GM23338 (cell line): Measurements from ENCODE around the gene QPCTL.

Source experiments
- CTCF ChIP-seq, 2 experiments: fragments of 200-600 bp in 1 of 2; sonication (generic) in 1 of 2; conservative IDR thresholded peaks; 2 replicates each; pipeline versions ENCODE4 v1.5.1 to v1.6.1; 2016 to 2017; ENCODE audit warnings: antibody characterized with exemption in 2 of 2, low read depth in 2 of 2, mild to moderate bottlenecking in 2 of 2, moderate library complexity in 1 of 2
- EZH2 ChIP-seq: fragments of 200-600 bp; sonication (generic); IDR thresholded peaks from one replicate; pipeline ENCODE4 v1.8.0; 2017; ENCODE audit warnings: antibody characterized with exemption, mild to moderate bottlenecking, low read depth; ENCODE audit not compliant: unreplicated experiment
- EZH2phosphoT487 ChIP-seq: fragments of 200-600 bp; sonication (generic); IDR thresholded peaks from one replicate; pipeline ENCODE4 v1.8.1; 2018; ENCODE audit warnings: antibody characterized with exemption; ENCODE audit not compliant: unreplicated experiment
- POLR2AphosphoS5 ChIP-seq: IDR thresholded peaks from 2 replicates; pipeline ENCODE4 v1.6.1; 2016; ENCODE audit warnings: antibody characterized with exemption, low read depth
- REST ChIP-seq: IDR thresholded peaks from one replicate; pipeline ENCODE4 v1.6.1; 2018; ENCODE audit warnings: antibody characterized with exemption; ENCODE audit not compliant: unreplicated experiment

DNA sequence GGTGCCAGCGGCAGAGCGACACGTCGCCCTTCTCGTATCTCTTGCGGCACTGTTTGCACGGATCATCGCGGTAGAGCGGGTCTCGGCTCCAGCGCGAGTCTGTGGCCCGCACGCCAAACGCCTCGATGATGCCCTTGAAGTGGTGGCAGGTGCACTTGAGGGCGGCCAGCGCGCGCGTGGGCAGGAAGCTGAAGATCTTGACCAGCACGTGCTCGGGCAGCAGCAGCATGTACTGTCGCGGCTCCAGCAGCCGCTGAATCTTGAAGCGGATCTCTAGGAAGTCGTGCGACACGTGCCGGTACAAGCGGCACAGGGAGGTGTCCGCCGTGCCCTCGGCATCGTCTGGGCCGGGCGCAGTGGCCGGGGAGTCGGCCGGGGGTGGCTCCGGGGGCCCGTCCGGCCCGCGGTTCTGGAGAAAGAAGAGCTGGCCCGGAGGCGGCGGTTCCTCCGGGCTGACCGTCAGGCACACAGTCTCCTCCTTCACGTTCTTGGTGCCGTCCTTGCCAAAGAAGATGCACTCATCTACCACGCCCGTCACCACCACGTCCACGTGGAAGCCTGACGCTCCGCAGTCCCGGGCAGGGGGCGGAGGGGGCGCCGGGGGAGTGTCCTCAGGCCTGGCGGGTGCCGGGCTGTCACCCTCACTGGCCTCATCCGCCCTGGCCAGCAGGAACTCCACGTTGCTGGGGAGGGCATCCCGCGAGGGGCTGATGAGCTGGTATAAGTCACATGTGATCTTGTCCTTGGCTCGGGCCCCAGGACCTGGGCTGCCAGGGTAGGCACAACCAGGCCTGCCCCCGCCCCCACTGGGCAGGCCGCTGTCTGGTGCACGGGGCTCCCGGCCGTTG is 19.6 kb downstream of the QPCTL start:
- TF ChIP-seq EZH2: no peak
- 0 out of 4 replicates have a peak, but pooled peaks of 1 of the 2 experiments have one; percentile 2 for TF ChIP-seq CTCF (conservative IDR thresholded peaks at IDR 0.05; ENCODE audit: low read depth in 2 of 2)
- no peak for TF ChIP-seq EZH2phosphoT487
- TF ChIP-seq POLR2AphosphoS5: peak; percentile 2; the same call in 1 of the 2 replicates
- no peak for TF ChIP-seq REST
